Measurements from ENCODE around the gene MAN1C1.
"Not testable (repeated sequence)": the region's sequence is repeated elsewhere in the genome, so short reads cannot be mapped to it uniquely, and the experiment has no call there.

Gene MAN1C1

DNA sequence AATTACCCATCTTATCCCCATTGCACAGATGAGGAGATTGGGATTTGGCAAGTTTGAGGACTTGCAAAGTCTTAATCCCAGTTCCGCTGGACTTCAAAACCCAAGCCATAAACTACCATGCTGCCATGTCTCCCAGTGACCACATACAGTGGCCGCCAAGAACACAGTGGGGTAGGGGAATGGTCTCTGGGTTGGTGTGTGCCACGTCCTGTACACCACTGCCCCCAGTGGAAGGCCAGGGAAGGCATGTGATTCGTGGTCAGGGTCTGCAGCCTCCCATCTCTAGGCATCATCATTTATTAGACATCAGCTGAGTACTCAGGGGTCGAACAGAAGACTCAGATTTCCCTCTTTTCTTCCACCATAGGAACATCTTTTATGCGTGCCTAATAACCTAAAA is 76.0 kb downstream of the MAN1C1 start:
- no peak overlapping the region for H3K4me3 ChIP-seq (ENCODE audit: low read depth, low read length)
- TF ChIP-seq, protein P1, sequence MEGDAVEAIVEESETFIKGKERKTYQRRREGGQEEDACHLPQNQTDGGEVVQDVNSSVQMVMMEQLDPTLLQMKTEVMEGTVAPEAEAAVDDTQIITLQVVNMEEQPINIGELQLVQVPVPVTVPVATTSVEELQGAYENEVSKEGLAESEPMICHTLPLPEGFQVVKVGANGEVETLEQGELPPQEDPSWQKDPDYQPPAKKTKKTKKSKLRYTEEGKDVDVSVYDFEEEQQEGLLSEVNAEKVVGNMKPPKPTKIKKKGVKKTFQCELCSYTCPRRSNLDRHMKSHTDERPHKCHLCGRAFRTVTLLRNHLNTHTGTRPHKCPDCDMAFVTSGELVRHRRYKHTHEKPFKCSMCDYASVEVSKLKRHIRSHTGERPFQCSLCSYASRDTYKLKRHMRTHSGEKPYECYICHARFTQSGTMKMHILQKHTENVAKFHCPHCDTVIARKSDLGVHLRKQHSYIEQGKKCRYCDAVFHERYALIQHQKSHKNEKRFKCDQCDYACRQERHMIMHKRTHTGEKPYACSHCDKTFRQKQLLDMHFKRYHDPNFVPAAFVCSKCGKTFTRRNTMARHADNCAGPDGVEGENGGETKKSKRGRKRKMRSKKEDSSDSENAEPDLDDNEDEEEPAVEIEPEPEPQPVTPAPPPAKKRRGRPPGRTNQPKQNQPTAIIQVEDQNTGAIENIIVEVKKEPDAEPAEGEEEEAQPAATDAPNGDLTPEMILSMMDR (IDR thresholded peaks at IDR 0.05; ENCODE audit: borderline replicate concordance, insufficient read depth, low read depth, low read length), result peak; percentile 82

DNA sequence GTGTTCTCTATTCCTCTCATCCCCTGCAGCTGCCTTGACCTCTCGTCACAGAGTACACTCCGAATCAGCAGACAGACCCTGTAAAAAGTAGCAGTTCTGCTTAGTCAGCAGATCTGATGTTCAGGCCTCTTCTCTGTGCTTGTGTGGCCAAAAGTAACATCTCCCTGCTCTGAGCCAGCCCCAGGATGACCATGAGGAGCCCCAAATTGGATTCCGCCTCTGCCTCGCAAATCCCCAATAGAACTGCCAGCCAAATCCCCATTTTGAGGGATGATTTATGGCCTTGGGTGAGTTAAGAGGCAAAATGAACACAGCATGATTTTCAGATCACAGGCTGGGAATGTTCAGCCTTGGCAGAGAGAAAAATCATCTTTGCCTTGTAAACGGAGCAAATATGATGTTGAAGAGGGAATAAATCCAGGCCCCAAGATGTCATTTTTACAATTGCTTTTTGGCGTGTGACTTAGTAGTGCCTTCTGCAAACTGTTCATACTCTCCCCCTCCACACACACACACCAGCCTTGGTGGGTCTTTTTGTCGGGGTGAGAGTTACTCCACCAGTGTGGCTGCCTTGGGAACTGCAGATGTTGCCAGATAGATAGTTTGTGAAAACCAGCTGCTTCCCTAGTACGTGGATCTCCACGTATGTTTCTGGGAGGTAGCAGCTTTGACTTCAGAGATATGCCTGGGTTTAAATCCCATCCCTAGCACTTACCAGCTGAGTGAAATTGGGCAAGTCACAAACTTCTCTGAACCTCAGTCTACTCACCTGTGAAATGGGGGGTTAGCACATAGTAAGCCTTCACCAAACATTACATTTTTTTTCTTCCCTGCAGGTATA is 77.8 kb downstream of the MAN1C1 start:
- no peak overlapping the region for H3K4me3 ChIP-seq (ENCODE audit: low read depth, low read length)
- TF ChIP-seq, protein P1 (IDR thresholded peaks at IDR 0.05; ENCODE audit: borderline replicate concordance, insufficient read depth, low read depth, low read length), result no peak

DNA sequence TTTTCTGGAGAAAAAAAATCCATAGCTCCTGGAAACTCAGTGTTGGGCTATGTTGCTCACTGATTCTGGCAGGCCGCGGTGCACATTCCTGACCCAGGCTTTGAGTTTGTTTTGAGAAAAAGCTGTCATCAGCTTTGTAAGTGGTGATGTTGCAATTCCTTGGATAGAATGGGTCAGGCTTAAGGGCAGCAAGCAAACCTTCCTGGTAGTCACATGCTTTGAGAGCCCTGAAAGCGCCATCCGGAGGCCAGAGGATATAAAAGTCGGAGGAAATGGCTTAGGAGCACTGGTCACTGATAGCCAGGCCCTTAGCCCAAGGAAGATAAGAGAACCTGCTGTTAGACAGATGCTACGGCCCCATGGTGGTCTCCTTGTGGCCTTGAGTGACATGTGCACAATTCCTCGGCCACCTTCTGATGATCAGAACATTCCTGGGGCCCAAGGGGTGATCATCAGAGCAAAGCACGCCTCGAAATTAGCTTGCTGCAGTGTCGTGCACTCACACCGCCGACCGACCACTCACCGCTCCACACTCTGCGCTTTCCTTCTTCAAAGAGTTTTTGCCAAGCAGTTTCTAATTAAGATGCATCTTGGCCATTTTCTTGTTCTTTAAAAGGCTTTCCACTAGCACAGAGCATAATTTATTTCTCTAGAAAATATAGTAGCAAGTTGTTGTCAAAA is 78.6 kb downstream of the MAN1C1 start:
- H3K4me3 ChIP-seq (ENCODE audit: low read depth, low read length), result no peak overlapping the region
- TF ChIP-seq, protein P1 (IDR thresholded peaks at IDR 0.05; ENCODE audit: borderline replicate concordance, insufficient read depth, low read depth, low read length), result no peak

DNA sequence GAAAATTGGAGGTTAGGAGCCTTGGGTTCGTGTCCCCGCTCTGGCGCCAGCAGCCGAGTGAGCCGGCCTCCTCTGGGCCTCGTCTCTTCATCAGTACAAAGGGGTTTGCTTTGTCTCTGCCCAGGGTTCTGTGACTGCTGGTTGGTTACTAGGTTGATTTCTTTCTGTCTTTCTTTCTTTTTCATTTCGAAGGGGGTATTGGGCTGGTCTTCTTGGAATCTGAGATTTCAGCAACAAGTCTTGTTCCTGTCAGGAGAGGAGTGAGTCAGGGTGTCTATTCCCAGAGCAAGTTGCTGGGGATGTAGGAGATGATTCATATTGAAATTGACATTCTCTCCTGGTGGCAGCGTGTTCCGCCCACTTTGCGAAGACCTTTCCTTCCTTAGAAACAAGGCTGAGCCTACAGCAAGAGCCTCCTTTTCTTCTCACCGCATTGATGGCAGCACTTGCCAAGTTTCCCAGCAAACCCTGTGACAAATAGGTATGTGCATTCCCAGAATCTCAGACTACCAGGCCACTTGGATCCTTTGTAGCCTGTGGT is 79.2 kb downstream of the MAN1C1 start:
- no peak overlapping the region for H3K4me3 ChIP-seq (ENCODE audit: low read depth, low read length)
- TF ChIP-seq, protein P1 (IDR thresholded peaks at IDR 0.05; ENCODE audit: borderline replicate concordance, insufficient read depth, low read depth, low read length), result no peak

DNA sequence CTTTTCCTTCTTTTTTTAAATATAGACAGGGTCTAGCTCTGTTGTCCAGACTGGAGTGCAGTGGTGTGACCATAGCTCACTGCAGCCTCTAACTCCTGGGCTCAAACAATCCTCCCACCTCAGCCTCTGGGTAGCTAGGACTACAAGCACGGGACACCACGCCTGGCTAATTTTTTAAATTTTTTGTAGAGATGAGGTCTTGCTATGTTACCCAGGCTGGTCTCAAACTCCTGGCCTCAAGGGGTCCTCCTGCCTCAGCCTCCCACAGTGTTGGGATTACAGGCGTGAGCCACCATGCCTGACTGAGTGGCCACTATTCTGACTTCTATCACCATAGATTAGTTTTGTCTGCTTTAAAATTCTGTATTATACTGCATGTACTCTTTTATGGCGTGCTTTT is 80.1 kb downstream of the MAN1C1 start:
- not testable (repeated sequence) for H3K4me3 ChIP-seq (ENCODE audit: low read depth, low read length)

DNA sequence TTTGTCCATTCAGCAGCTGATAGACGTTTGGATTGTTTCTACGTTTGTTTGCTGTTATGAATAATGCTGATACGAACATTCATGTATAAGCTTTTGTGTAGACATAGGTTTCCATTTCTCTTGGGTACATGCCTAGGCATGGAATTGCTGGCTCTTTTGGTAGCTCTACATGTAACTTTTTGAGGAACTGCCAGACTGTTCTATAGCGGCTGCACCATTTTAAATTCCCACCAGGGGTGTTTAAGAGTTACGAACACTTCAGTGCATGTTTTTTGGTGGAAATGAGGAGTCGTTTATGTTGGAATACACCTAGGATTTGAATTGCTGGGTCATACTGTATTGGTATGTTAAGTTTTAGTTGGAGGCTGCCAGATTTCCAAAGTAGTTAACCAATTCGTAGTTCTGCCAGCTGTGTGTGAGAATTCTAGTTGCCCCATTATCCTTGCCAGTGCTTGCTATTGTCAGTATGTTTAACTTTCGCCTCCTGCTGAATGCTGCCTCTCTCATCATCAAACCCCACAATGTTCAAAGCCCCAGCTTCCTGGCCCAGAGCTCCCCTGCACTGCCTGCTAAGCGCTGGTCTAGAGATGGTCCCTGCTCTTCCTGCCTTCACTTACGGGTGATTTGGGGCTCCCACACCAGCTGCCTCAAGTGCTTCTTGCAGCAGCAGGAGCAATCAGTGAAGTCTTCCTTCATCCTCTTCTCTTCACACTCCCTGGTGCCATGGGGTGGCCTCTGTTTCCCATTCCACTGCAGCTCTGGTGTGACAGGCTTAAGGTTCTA is 81.0 kb downstream of the MAN1C1 start:
- no peak overlapping the region for H3K4me3 ChIP-seq (ENCODE audit: low read depth, low read length)
- TF ChIP-seq, protein P1 (IDR thresholded peaks at IDR 0.05; ENCODE audit: borderline replicate concordance, insufficient read depth, low read depth, low read length), result no peak

DNA sequence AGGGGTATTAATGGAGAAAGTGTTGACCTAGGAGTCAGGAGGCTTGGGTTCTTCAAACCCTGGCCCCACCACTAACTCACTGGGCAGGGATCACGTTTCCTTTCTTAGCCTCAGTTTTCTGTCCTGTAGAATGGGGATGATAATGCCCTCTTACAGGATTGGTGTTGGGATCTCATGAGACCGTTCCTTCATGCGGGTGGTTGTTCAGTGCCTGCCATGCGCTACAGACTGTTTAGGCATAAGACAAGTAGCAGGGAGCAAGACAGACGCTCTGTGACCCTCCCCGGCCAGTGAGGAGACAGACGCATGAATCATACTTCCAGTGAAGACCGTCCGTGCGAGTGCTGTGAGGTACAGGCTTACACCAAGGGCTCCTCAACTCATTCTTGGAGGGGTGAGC is 81.7 kb downstream of the MAN1C1 start:
- H3K4me3 ChIP-seq (ENCODE audit: low read depth, low read length), result no peak overlapping the region
- TF ChIP-seq, protein P1 (IDR thresholded peaks at IDR 0.05; ENCODE audit: borderline replicate concordance, insufficient read depth, low read depth, low read length), result no peak

DNA sequence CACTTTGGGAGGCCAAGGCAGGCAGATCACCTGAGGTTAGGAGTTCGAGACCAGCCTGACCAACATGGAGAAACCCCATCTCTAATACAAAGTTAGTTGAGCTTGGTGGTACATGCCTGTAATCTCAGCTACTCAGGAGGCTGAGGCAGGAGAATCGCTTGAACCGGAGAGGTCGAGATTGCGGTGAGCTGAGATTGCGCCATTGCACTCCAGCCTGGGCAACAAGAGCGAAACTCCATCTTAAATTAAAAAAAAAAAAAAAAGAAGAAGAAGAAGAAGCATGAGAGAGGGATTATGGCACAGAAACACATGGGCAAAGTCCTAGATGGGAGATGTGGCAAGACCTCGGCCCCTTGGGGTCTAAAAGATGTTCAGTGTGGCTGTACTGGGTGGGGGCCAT is 82.5 kb downstream of the MAN1C1 start:
- H3K4me3 ChIP-seq (ENCODE audit: low read depth, low read length), result not testable (repeated sequence)

Data from GM12875 (cell line).